HG03442 (cell line): ENCODE results near the gene RSAD2.
"Not testable (repeated sequence)": the region's sequence is repeated elsewhere in the genome, so short reads cannot be mapped to it uniquely, and the experiment has no call there.

Experiments used
- ATAC-seq: cut with Tn5 transposase; IDR thresholded peaks from one replicate; pipeline ENCODE4 v1.9.1; 2021; ENCODE audit warnings: mild to moderate bottlenecking, moderate library complexity; ENCODE audit not compliant: unreplicated experiment

Gene RSAD2

DNA sequence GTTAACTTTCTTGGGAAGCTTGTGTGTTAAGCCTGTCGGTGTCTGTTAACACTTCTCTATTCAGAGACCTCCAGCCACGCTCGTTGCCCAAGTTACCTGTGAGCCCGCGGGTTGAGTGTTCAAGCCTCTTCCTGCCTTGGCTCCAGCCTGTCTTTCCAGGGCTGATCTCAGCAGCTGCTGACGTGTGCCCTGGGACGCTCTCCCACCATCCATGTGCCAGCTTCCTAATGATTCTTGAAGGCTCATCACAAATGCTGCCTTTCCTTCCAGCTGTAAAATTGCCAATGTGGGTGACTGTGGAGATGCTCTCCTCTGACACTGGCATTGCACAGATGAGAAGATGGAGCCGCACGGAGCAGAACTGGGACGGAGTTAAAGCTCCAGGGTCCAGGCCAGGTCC is 45.7 kb downstream of the RSAD2 start:
- ATAC-seq, result no peak

DNA sequence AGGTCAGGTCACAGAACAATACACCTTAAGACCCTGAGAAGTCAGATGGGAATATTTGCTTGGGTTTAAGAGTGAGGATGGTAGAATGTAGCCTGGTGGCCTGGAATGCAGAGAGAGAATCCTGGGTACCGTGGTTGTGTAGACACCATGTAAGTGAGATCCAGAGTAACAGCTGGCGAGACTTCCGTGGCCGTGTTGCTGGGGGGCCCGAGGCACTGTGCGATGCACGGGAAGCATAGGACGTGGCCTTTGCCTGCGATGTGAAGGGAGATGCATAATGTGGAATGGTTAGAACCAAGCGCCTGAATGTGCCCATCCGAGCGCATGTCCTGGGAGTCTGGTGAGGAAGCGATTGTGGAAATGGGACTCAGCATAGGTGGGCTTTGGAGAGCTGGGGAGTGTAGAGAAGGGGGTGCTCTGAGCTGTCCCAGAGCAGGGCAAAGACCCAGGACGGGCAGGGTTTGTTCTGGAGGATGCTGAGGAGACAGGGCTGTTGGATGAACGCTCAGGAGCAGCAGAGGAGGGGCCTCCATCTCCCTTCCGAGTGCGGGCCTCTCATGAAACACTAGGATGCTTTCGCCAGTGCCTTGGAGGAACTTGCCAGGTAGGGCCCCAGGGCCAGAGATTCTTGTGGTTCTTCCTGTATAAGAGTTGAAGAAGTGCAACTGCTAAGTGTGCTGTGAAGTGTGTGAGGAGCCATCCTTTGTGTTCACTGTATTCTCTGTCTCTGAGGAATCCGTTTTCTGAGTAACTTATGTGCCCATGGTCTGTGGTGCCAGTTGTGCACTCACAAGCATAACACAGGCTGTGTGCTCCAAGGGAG is 46.7 kb downstream of the RSAD2 start:
- ATAC-seq, result no peak

DNA sequence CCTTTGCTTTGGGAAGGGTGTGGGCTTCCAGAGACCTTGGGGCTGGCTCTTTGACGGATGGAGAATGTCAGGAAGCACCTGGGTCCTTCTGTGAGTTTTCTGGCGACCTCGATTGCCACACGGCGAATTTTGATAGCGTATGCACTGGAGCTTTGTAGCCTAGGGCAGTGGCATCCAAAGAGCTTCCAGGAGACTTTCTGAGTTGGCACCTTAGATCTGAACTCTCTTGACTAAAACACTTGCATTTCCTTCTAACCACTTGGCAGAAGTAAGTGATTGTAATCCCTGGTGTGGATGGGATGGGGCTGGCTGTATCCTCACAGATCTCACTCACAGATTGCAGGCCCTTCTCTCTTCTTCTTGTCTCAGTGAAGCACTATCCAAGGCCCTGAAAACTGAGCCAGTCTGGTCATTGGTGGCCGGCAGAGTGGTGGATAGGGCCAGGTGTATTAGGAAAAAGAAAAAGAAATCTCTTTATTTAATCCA is 47.4 kb downstream of the RSAD2 start:
- no peak for ATAC-seq

DNA sequence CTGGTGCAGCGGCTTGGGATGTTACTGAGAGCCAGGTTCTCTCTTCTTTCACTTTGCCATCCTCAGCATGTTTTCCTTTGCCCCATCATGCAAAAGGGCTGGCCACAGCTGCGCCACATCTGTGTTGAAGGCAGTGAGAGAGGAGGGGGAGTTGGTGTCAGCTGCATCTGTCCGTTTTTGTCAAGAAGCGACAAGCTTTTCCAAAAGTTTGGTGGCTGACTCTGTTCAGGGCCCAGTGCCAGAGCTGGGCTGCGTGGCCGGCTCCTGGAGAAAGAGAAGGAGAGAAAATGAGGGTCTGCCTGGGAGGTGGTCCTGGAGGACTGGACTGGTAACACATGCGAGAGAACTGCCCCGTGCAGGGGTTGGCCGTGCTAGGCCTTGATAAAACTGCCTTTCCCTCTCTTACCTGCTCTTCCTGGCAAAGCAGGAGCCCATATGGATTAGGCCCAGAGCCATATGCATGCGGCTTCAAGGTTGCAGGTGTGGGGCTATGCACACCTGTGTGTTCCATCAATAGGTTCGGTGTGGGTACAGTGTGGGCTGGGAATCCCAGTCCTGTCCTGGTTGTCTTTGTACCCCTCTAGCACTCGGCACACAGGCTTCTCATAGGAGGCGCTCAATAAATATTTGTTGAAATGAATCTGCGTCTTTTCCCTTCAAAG is 48.6 kb downstream of the RSAD2 start:
- no peak for ATAC-seq

DNA sequence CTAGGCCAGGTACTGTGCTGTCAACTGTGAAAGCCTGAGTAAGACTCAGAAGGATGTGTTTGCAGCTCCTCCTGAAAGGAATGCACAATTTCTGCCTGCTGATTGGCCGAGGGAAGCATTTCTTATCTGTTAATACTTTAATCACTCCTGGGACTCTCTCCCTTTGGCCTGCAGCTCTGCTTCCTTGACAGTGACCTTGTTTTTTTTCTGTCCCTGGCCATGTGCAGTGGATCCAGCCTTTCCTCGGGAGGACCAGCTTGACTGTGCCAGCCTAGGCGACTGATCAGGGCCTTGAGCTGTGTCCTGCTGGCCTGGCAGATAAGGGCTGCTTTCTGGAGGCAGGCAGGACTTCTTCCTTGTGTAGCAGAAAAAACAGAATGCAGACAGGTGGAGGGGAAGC is 49.6 kb downstream of the RSAD2 start:
- no peak for ATAC-seq

DNA sequence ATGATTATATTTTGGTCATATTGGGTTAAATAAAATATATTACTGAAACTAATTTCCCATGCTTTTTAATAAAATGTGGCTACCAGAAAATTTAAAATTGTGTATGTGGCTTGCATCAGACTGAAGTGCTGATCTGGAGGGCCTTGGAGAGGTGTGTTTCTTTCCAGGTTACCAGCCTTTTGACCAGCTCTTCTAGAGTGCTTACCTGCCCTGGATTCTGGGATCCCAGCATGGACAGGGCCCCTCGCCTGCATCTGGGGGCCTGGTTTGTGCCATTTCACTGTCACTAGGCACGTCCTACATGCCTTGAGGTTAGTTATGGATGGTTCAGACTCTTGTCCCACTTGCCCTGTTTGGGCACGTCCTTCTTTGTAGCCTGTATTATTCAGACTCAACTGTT is 50.2 kb downstream of the RSAD2 start:
- no peak for ATAC-seq

DNA sequence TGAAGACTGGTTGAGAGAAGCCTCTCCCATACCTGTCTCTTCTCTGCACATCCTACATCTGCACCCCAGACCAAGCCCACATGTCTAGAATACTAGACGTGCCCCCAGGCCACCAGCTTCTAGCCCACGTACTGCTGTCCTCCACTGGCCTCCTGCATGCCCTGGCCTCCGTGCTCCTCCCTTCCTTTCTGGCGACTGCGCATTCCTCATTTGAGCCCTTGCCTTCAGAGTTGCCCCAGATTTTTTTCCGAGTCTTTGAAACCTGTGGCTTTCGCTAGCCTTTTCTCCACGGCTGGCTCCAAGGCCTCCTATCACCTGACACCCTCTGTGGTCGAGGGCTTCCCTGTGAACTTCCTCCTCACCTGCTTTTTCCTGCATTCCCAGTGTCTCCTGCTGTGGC is 50.9 kb downstream of the RSAD2 start:
- ATAC-seq, result no peak

DNA sequence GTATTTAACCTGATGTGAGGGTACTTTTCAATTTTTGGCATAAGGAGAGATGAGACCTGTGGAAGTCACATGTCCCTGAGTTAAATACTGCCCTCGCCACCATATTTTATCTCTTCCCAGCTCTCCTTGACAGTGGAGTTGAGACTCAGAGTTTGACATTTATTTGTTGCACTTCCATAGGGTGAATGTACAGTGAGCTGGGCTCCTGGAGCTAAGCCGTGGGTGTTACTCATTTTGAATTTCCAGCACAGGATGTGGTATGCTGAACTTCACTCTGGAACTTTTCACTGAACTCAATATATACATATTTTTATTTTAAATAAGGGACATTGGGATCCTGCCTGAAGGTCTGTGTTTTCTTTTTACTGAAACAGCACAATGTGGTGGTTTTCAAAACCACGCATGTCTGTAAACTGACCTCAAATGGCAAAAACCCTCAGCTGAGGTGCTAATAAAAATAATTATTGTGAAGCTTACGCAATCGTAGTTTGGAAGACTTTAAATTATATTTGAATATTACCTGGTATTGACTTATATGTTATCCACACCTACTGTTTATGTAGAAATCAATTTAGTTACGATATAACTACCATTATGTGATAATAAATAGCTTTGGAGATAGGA is 51.7 kb downstream of the RSAD2 start:
- no peak for ATAC-seq

DNA sequence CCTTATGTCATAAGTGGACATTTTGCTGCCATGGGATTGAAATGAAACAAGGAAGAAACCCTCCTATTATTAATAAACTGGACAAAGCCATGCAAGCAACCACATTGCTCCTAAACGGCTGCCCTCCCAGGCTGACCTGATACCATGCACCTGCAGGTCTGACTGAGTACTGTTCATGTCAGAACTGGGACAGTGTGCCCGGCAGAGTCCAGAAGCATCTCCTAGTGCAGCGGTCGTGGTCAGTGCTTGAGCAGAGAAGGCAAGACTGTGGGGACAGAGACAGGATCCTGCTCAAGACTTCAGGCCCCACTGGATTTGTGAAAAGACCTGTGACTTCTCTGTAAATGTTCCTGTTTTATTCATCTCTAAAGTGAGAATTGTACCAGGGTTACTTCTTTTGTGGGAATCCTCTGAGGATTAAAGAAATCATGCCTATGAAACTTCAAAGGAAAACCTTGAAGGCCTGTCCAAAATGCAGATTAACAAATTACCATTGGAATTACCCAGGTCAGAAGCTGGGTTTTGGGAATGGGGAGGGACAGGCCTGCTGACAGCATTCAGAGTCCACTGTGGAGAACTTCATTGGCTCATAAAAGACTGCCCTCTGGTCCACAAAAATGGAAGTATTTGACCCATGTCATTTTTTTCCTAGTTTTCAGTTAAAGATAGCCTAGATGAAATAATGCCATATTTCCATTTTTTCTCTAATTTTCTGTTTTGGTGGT is 53.5 kb downstream of the RSAD2 start:
- ATAC-seq, result no peak

DNA sequence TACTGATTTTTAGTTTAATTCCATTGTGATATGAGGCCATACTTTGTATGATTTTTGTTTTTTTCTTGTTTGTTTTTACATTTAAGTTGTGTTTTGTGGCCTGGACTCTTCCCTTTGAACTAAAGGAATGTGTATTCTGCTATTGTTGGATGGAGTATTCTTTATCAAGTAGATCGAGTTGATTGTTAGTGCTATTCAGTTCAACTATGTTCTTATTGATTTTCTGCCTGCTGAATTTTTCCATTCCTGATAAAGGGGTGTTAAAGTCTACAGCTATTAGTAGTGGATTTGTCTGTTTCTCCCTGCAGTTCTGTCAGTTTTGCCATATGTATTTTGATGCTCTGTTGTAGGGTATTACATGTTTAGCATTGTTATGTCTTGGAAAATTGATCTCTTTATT is 54.2 kb downstream of the RSAD2 start:
- ATAC-seq, result no peak

DNA sequence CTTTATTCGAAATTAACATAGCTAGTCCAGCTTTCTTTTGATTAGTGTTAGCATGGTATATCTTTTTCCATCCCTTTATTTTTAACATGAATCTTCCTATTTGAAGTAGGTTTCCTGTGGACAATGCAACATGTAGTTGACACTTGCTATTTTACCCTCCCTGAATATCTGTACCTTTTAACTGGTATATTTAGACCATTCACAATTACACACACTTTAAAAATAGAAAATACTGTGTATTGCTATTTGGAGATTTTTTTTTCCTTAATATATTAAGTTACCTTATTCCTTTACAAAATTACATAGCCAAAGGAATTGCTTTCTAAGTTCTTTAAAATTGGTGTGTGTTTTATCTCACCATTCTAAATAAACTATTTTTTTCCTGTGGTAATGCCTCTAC is 54.6 kb downstream of the RSAD2 start:
- ATAC-seq, result no peak

DNA sequence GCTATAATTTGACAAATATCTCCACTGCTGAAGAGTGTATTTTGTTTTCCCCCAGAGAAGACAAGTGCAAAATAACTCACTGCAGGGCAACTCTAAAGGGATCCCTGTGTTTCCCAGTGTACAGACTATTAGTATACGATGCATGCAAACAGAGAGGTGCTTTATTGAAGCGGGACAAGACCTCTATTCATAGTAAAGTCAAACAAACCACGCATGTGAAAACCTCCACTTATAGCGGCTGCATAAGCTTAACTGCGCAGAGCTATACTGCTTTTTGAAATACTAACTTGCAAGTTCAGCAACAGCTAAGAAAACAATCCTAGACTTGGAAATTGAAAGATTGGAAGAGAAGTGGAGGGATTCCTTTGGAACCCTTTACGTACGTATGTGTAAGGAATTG is 55.3 kb downstream of the RSAD2 start:
- ATAC-seq, result no peak

DNA sequence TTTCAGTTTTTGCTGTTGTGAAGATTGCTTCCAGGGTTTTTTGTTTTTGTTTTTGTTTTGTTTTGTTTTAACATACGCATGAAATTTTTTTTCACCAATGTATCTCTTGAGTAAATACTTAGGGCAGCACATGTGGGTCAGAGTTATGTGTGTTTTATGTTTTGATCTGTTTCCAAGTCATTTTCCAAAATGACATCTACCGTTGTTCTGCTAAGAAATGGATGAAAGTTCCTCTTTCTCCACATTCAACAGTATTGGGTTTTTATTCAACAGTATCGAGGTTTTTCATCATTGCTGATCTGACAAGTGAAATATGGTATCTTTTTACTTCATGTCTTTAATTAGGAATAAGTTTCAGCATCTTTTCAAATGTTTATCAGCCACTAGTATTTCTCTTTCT is 56.3 kb downstream of the RSAD2 start:
- ATAC-seq, result no peak

DNA sequence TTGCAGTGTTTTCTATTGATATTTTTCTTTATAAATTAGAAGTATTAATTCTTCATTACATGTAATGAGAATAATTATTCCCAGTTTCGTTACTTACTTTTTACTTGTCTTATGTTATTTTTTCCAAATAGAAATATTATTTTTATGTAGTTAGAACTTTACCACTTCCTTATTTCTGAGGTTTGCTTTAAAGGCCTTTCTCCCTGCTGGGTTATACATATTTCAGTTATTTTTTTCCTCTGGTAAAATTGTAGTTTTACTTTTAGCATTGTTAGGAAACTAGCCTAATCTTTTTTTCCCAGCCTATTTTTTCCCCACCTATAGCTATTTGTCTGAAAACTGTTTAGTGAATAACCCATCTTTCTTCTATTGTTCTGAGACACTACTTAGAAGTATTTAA is 56.8 kb downstream of the RSAD2 start:
- no peak for ATAC-seq

DNA sequence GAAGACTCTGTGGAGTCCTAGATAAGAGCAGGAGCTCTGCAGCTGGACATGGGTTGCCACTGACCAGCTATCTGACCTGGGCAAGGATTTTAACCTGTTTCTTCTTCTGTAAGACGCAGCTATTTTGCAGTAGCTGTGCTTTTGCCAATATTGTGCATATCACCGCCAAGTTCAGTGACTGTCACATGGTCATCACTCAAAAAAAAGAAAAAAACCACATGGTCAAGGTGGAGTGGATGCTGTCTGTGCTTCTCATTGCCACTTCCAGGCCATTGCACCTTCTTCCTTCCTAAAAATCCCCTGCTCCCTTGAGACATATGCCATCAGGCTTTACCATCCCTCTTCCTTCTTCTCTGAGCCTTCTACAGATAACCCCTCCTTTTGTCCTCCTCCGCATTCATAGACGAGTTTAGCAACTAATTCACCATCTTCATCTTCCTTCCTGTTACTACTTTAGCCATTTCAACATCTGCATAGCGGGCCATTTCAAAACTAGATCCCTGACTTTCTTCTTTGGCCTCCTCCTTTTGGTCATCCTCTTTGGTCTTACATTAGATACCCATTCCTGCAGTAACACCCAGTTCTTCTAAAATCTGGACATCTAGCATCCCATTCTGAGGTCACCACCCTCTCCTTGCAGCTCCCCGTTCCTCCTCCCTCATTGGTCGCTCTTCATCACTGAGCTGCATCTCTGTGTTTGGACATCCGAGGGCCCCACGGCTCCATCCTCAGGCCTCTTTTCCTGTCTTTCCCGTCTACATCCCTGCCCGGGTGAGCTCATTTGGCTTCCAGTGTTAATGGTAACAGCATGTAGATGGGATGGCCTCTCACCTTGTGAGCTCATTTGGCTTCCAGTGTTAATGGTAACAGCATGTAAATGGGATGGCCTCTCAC is 57.4 kb downstream of the RSAD2 start:
- ATAC-seq, result no peak

DNA sequence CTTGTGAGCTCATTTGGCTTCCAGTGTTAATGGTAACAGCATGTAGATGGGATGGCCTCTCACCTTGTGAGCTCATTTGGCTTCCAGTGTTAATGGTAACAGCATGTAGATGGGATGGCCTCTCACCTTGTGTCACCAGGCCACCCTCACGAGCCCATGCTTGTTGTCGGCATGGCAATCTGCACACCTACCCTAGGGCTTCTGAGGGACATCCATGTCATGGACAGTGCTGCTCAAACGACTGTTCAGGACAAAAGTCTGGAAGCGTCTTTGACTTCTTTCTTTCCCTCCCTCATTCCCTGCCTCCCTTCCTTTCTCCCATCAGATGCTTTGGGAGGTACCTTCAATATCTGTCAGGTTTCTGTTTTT is 58.1 kb downstream of the RSAD2 start:
- not testable (repeated sequence) for ATAC-seq

DNA sequence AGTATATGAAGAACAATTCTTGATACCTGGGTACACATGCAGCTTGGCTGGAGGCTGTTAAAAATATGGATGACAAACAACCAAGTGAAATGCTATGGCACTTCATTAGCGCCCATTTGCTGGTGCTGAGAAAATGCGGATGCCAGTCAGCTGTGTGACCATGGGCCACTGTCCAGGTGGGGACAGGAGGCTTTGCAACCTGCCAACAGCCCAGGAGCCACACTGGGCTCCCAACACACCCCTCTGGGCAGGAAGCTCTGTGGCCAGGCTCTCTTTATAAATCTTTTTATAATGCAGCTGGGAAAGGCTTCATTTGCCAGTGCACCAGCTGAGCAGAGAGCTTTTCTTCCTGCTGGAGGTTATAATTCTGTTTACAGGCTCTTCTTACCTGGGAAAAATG is 59.6 kb downstream of the RSAD2 start:
- ATAC-seq, result no peak

DNA sequence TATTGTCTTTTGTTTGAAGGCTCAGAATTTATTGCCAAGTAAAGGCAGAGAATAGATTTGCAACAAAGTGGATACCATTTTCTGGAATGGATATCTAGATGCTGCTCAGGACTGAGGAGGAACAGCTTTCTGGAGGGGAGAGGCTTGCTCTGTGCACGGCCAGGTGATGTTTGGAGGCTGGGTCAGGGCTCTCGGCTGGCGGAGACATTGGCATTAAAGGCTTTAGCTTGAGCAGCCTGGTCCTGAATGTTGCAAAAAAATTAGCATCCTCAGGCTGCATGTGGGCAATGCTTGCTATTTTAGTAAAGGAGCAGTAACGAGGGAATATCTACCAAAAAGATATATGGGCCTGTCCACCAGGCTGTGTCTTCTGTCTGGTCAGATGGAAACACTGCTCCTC is 60.0 kb downstream of the RSAD2 start:
- ATAC-seq, result no peak

DNA sequence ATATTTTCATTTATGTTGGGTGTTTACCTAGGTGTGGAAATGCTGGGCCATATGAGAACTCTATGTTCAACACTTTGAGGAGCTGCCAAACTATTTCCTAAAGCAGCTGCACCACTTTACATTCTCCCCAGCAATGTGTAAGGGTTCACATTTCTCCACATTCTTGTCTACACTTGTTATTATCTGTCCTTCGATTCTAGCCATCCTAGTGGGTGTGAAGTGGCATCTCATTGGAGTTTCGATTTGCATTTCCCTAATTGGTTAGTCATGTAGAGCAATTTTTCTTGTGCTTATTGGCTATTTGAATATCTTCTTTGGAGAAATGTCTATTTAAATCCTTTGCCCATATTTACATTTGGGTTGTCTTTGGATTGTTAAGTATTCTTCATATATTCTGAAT is 61.5 kb downstream of the RSAD2 start:
- no peak for ATAC-seq

DNA sequence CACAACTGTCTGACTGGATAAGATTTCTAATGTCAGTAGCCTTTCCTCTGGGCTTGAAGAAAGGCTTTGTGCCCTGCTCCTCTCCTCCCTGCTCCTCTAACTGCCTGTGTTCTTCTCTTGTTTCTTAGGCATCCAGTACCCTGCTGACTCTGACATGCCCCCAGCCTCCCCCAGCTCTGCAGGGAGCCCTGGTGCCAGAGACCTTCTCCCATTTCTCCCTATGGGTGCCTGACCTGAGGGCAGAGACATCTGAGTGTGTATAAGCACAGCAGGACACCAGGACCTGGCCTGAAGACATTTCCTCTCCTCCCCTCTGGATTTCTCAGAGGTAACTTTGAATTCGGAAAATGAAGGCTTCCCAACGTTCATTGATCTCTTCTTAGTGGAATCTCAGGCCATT is 63.2 kb downstream of the RSAD2 start:
- no peak for ATAC-seq
